Heart left ventricle (tissue), 16 donors: ENCODE measurements around the gene AGAP2. TPM values are rescaled to one million over a fixed set of nuclear protein-coding genes. Genes with fewer than 3 reads are reported as not detected.
A peak's percentile ranks its signal among the peaks of the same experiment; 100 is the strongest.

Experiments used
- ATAC-seq, 4 donors: fragments of 200-7000 bp; cut with Tn5 transposase; one replicate each; pipeline ENCODE4 v1.9.1; 2020 to 2022; ENCODE audit warnings: moderate library complexity in 4 of 4, mild to moderate bottlenecking in 3 of 4, moderate number of reproducible peaks in 1 of 4
- DNase-seq, 5 donors: peaks; one replicate each; pipeline ENCODE4 v3.0.0-alpha.2; 2020
- H3K27ac ChIP-seq, 12 donors: fragments of 200-600 bp; sonication (generic) in 4 of 12; one replicate each; pipeline versions ENCODE4 v1.5.0 to v1.8.0; 2016 to 2022; ENCODE audit warnings: mild to moderate bottlenecking in 2 of 12
- H3K27me3 ChIP-seq, 9 donors: fragments of 200-600 bp; sonication (generic) in 2 of 9; one replicate each; pipeline versions ENCODE4 v1.5.1 to v1.8.0; 2016 to 2022; ENCODE audit warnings: mild to moderate bottlenecking in 3 of 9
- H3K36me3 ChIP-seq, 9 donors: fragments of 200-600 bp; sonication (generic) in 2 of 9; one replicate each; pipeline versions ENCODE4 v1.5.0 to v1.8.0; 2018 to 2022; ENCODE audit warnings: mild to moderate bottlenecking in 2 of 9
- H3K4me1 ChIP-seq, 12 donors: fragments of 200-600 bp; sonication (generic) in 4 of 12; one replicate each; pipeline versions ENCODE4 v1.5.0 to v1.8.0; 2016 to 2022; ENCODE audit warnings: mild to moderate bottlenecking in 3 of 12
- H3K4me3 ChIP-seq, 12 donors: fragments of 200-600 bp; sonication (generic) in 4 of 12; one replicate each; pipeline versions ENCODE4 v1.5.0 to v1.8.0; 2017 to 2022; ENCODE audit warnings: mild to moderate bottlenecking in 9 of 12, moderate library complexity in 4 of 12
- H3K9me3 ChIP-seq, 12 donors: fragments of 200-600 bp; sonication (generic) in 4 of 12; one replicate each; pipeline versions ENCODE4 v1.5.0 to v1.8.0; 2016 to 2022; ENCODE audit warnings: mild to moderate bottlenecking in 1 of 12
- CTCF ChIP-seq, 12 donors: fragments of 200-600 bp; sonication (generic) in 4 of 12; IDR thresholded peaks; one replicate each; pipeline versions ENCODE4 v1.5.0 to v1.8.0; 2018 to 2022; ENCODE audit warnings: antibody characterized with exemption in 12 of 12, mild to moderate bottlenecking in 5 of 12
- POLR2A ChIP-seq, 2 donors: fragments of 450-650 bp; IDR thresholded peaks; one replicate each; pipeline ENCODE4 v1.6.1; 2017; ENCODE audit warnings: antibody characterized with exemption in 2 of 2, mild to moderate bottlenecking in 2 of 2, moderate library complexity in 2 of 2
- WGBS, 4 donors: extraction: QIAGEN DNeasy Blood & Tissue Kit in 2 of 4; methylation state at CpG; one replicate each; pipeline versions ENCODE4 v1.1.5 to v1.1.7; 2013 to 2018; 5-methylcytosine and 5-hydroxymethylcytosine counted together
- intact Hi-C, 10 donors: fragments of 100-400 bp; cut with DNase I; formaldehyde crosslinking; loops; one replicate each; pipeline versions ENCODE4 v1.11.1 to v1.14.2; 2022
- polyA plus RNA-seq, 2 donors: library from polyadenylated mRNA; stranded (reverse); fragments of 200-250 nt; gene quantifications; one replicate each; pipeline ENCODE4 v1.2.3, GENCODE V29; 2013
- total RNA-seq, 9 donors: library from RNA; depleted of rRNA in 2 of 9; stranded (reverse); fragments of >200 nt in 2 of 9; fragmentation: NEBNext Ultra II Directional in 3 of 9; extraction: Animal tissue kit (Norgen Biotek cat#: 25700) in 3 of 9; gene quantifications; one replicate each; pipeline versions ENCODE4 v1.1.0 to v1.2.4, GENCODE V29; 2016 to 2023
- donor health status: ischemic (EF 13 %, LVEDD 7.1; RV severe dilation, severe dysfunction).
- donor health status: healthy with polysubstance abuse.
- donor health status: DM: no; HTN: yes; CAD: no.
- donor health status: DM: no; HTN: no; CAD: no.
- donor health status: ischemic (EF 25% LVEDD 6.9; RV normal size, moderate dysfunction).
- donor health status: ischemic (EF 25% LVEDD 5.7; RV mildly dilated, moderate dysfunction).
- donor health status: healthy.
- donor health status: DM: yes; HTN: yes; CAD: no.
- donor health status: ischemic (EF 35%, LVEDD 5.7; RV mildly dilated, moderate dysfunction).
- donor health status: nonischemic (EF 11% LVEDD 7.7; RV severe dilation, severe dysfunction).
- donor health status: DM: yes; HTN: yes; CAD: no.
- donor health status: PGD.
- donor health status: ischemic (EF 29% LVEDD 5.4; RV normal size, mild dysfunction).
- donor health status: nonischemic (EF 23%, LVEDD 6.1; RV moderate dilation, normal function).

Gene AGAP2
- total and polyA plus RNA-seq, 11 donors: 3.9 to 12.0 (median 5.5) TPM

GRCh38 chr12:57734591-57734990, 4.0 kb downstream of the AGAP2 start:
- ATAC-seq: no peak
- Histone ChIP-seq H3K27me3 (peaks cover 25 to 78% (median 39%) of the 10 kb centered on the region in 9 donors), H3K27ac (no peak overlapping the region), H3K9me3 (no peaks in the 10 kb centered on the region), H3K36me3 (peaks cover 0 to 50% (median 0%) of the 10 kb centered on the region in 9 donors), H3K4me3 (peak overlapping the region in 2 of 12 donors; percentile 43 to 52), H3K4me1 (peaks cover 5 to 40% (median 31%) of the 10 kb centered on the region in 12 donors)
- DNase-seq: no peak
- WGBS, 4 donors: 57 to 77% (median 74%) methylated on average over 4 of the region's 4 CpGs
- intact Hi-C loops: loop anchor here in 3 of 10 donors (10.0 kb wide), 2 partner anchors 100 to 150 kb away; partner anchors contain the start of gene B4GALNT1 (in 1 of the 3)
- TF ChIP-seq CTCF (IDR thresholded peaks at IDR 0.05) (no peak), POLR2A (IDR thresholded peaks at IDR 0.05) (no peak)

GRCh38 chr12:57733928-57734327, 4.6 kb downstream of the AGAP2 start:
- TF ChIP-seq CTCF (IDR thresholded peaks at IDR 0.05) (no peak), POLR2A (IDR thresholded peaks at IDR 0.05) (no peak)
- no peak for ATAC-seq
- 73 to 81% (median 78%) methylated on average over 4 to 6 of the region's 6 CpGs for WGBS, 4 donors
- peaks cover 0 to 51% (median 0%) of the 10 kb centered on the region in 9 donors for H3K36me3 ChIP-seq
- H3K4me1 ChIP-seq: peaks cover 5 to 38% (median 29%) of the 10 kb centered on the region in 12 donors
- DNase-seq: peak in 2 of 5 donors; percentile 5 to 8
- no peaks in the 10 kb centered on the region for H3K9me3 ChIP-seq
- H3K4me3 ChIP-seq: peak overlapping the region in 2 of 12 donors; percentile 5 to 43
- intact Hi-C loops: loop anchor here in 3 of 10 donors (10.0 kb wide), 2 partner anchors 99 to 149 kb away; partner anchors contain the start of gene B4GALNT1 (in 1 of the 3)
- H3K27ac ChIP-seq: peak overlapping the region in 1 of 12 donors; percentile 14
- H3K27me3 ChIP-seq: peaks cover 24 to 71% (median 36%) of the 10 kb centered on the region in 9 donors

GRCh38 chr12:57732726-57733593, 5.6 kb downstream of the AGAP2 start:
- peaks cover 5 to 30% (median 25%) of the 10 kb centered on the region in 12 donors for H3K4me1 ChIP-seq
- 74 to 77% (median 76%) methylated on average over 10 to 11 of the region's 11 CpGs for WGBS, 4 donors
- intact Hi-C loops: loop anchor here in 3 of 10 donors (10.0 kb wide), 2 partner anchors 98 to 148 kb away; partner anchors contain the start of gene B4GALNT1 (in 1 of the 3)
- no peak overlapping the region for H3K27ac ChIP-seq
- no peaks in the 10 kb centered on the region for H3K9me3 ChIP-seq
- H3K27me3 ChIP-seq: peaks cover 17 to 61% (median 27%) of the 10 kb centered on the region in 9 donors
- TF ChIP-seq POLR2A (IDR thresholded peaks at IDR 0.05) (no peak), CTCF (IDR thresholded peaks at IDR 0.05) (no peak)
- H3K4me3 ChIP-seq: peak overlapping the region in 1 of 12 donors; percentile 5
- ATAC-seq (no peak), DNase-seq (peak in 2 of 5 donors; percentile 3 to 18)
- peaks cover 0 to 56% (median 0%) of the 10 kb centered on the region in 9 donors for H3K36me3 ChIP-seq

- Histone ChIP-seq H3K27ac (no peak overlapping the region), H3K4me1 (peaks cover 0 to 30% (median 21%) of the 10 kb centered on the region in 12 donors), H3K36me3 (peaks cover 0 to 63% (median 0%) of the 10 kb centered on the region in 9 donors), H3K4me3 (no peak overlapping the region), H3K27me3 (peaks cover 10 to 54% (median 20%) of the 10 kb centered on the region in 9 donors), H3K9me3 (no peaks in the 10 kb centered on the region)
- WGBS, 4 donors: 68 to 79% (median 72%) methylated on average over 4 of the region's 4 CpGs
- DNase-seq: no peak
- TF ChIP-seq POLR2A (IDR thresholded peaks at IDR 0.05) (no peak), CTCF (IDR thresholded peaks at IDR 0.05) (no peak)
- intact Hi-C loops: loop anchor here in 3 of 10 donors (10.0 kb wide), 2 partner anchors 97 to 147 kb away; partner anchors contain the start of gene B4GALNT1 (in 1 of the 3)
- no peak for ATAC-seq
Observed at GRCh38 chr12:57732270-57732669, 6.3 kb downstream of the AGAP2 start.
